GM10266 (cell line): ENCODE measurements around the gene C3orf20.
"Not testable (repeated sequence)": the region's sequence is repeated elsewhere in the genome, so short reads cannot be mapped to it uniquely, and the experiment has no call there.

Experiments
- DNase-seq: peaks from one replicate; pipeline ENCODE4 v3.0.0; 2012; ENCODE audit errors: extremely low spot score
- CTCF ChIP-seq: IDR thresholded peaks from 2 replicates; pipeline ENCODE4 v1.5.1; 2012; ENCODE audit warnings: mild to moderate bottlenecking, low read depth; ENCODE audit not compliant: control insufficient read depth, insufficient read depth; ENCODE audit errors: missing control alignments

Gene C3orf20

GRCh38 chr3:14651440-14652251 is 23.3 kb upstream of the C3orf20 start, which contains the start of gene CCDC174:
Gene CCDC174 (plus strand): TSS chr3:14651762. CDS start chr3:14651837, 75 bp downstream.
- no peak for TF ChIP-seq CTCF
- peak; percentile 89 for DNase-seq

- DNase-seq: not testable (repeated sequence)
These were observed 22.5 kb upstream of the C3orf20 start for GRCh38 chr3:14652360-14652907.

GRCh38 chr3:14657579-14657978 is 17.4 kb upstream of the C3orf20 start:
- DNase-seq: no peak
- TF ChIP-seq CTCF: no peak

- DNase-seq: no peak
- no peak for TF ChIP-seq CTCF
These were observed 16.0 kb upstream of the C3orf20 start for GRCh38 chr3:14658978-14659377.

- no peak for DNase-seq
These were observed 14.0 kb upstream of the C3orf20 start for GRCh38 chr3:14660942-14661341.

GRCh38 chr3:14663396-14664135 is 11.4 kb upstream of the C3orf20 start:
- DNase-seq: no peak
- TF ChIP-seq CTCF: no peak

More at GRCh38 chr3:14660942-14661341, 14.0 kb upstream of the C3orf20 start:
- no peak for TF ChIP-seq CTCF

GRCh38 chr3:14664170-14664569 is 10.8 kb upstream of the C3orf20 start:
- no peak for DNase-seq

More at GRCh38 chr3:14664170-14664569, 10.8 kb upstream of the C3orf20 start:
- TF ChIP-seq CTCF: no peak
